ENCODE results near the gene SUB1.
"Not testable (repeated sequence)": the region's sequence is repeated elsewhere in the genome, so short reads cannot be mapped to it uniquely, and the experiment has no call there.

Gene SUB1

GRCh38 chr5:32598260-32598937 is 13.0 kb downstream of the SUB1 start:
- no peak for DNase-seq (ENCODE audit: low read depth in 4 of 4, low spot score in 1 of 4)

GRCh38 chr5:32598997-32599549 is 13.7 kb downstream of the SUB1 start:
- no peak for DNase-seq (ENCODE audit: low read depth in 4 of 4, low spot score in 1 of 4)

- no peak for DNase-seq (ENCODE audit: low read depth in 4 of 4, low spot score in 1 of 4)
Measured at GRCh38 chr5:32600054-32600622, 14.8 kb downstream of the SUB1 start.

GRCh38 chr5:32601623-32602295 is 16.4 kb downstream of the SUB1 start:
- DNase-seq (ENCODE audit: low read depth in 4 of 4, low spot score in 1 of 4), result no peak

GRCh38 chr5:32602906-32603305 is 17.5 kb downstream of the SUB1 start:
- no peak for DNase-seq (ENCODE audit: low read depth in 4 of 4, low spot score in 1 of 4)

- no peak for DNase-seq (ENCODE audit: low read depth in 4 of 4, low spot score in 1 of 4)
Measured at GRCh38 chr5:32604800-32605765, 19.7 kb downstream of the SUB1 start.

- DNase-seq (ENCODE audit: low read depth in 4 of 4, low spot score in 1 of 4), result no peak
Measured at GRCh38 chr5:32605766-32606152, 20.4 kb downstream of the SUB1 start.

- no peak for DNase-seq (ENCODE audit: low read depth in 4 of 4, low spot score in 1 of 4)
Measured at GRCh38 chr5:32612134-32612888, 27.0 kb downstream of the SUB1 start.

GRCh38 chr5:32613050-32613672 is 27.8 kb downstream of the SUB1 start:
- peak; percentile 73 to 83 (median 77) for DNase-seq (ENCODE audit: low read depth in 4 of 4, low spot score in 1 of 4)

GRCh38 chr5:32615236-32615635 is 29.9 kb downstream of the SUB1 start:
- DNase-seq (ENCODE audit: low read depth in 4 of 4, low spot score in 1 of 4), result no peak

- DNase-seq (ENCODE audit: low read depth in 4 of 4, low spot score in 1 of 4), result no peak
Measured at GRCh38 chr5:32618962-32619361, 33.6 kb downstream of the SUB1 start.

- no peak for DNase-seq (ENCODE audit: low read depth in 4 of 4, low spot score in 1 of 4)
Measured at GRCh38 chr5:32621256-32621655, 35.9 kb downstream of the SUB1 start.

- no peak for DNase-seq (ENCODE audit: low read depth in 4 of 4, low spot score in 1 of 4)
Measured at GRCh38 chr5:32625106-32625505, 39.7 kb downstream of the SUB1 start.

GRCh38 chr5:32625547-32625946 is 40.2 kb downstream of the SUB1 start:
- no peak for DNase-seq (ENCODE audit: low read depth in 4 of 4, low spot score in 1 of 4)

- DNase-seq (ENCODE audit: low read depth in 4 of 4, low spot score in 1 of 4), result no peak
Measured at GRCh38 chr5:32627219-32627870, 42.0 kb downstream of the SUB1 start.

- DNase-seq (ENCODE audit: low read depth in 4 of 4, low spot score in 1 of 4), result no peak
Measured at GRCh38 chr5:32628049-32628844, 42.9 kb downstream of the SUB1 start.

- DNase-seq (ENCODE audit: low read depth in 4 of 4, low spot score in 1 of 4), result no peak
Measured at GRCh38 chr5:32630867-32631491, 45.6 kb downstream of the SUB1 start.

GRCh38 chr5:32633017-32633416 is 47.7 kb downstream of the SUB1 start:
- not testable (repeated sequence) for DNase-seq (ENCODE audit: low read depth in 4 of 4, low spot score in 1 of 4)

All from stimulated activated CD4-positive, alpha-beta T cell treated with anti-CD3 and anti-CD28 coated beads, Interleukin-1b, Interleukin-23, amount 100 ng/mL, for 24 hours (primary cell).